ENCODE data around the gene VPS13D.

VPS13D gene

GRCh38 chr1:12244078-12244477 is 14.2 kb downstream of the VPS13D start:
- no peak for DNase-seq

GRCh38 chr1:12244585-12244984 is 14.8 kb downstream of the VPS13D start:
- DNase-seq = no peak

GRCh38 chr1:12245116-12245515 is 15.3 kb downstream of the VPS13D start:
- no peak for DNase-seq

GRCh38 chr1:12245733-12246132 is 15.9 kb downstream of the VPS13D start:
- DNase-seq = no peak

GRCh38 chr1:12246584-12246983 is 16.8 kb downstream of the VPS13D start:
- DNase-seq = no peak

GRCh38 chr1:12249181-12249580 is 19.4 kb downstream of the VPS13D start:
- no peak for DNase-seq

GRCh38 chr1:12249748-12250147 is 19.9 kb downstream of the VPS13D start:
- DNase-seq = no peak

- no peak for DNase-seq
Observed at GRCh38 chr1:12251442-12251841, 21.6 kb downstream of the VPS13D start.

- DNase-seq = no peak
Observed at GRCh38 chr1:12255913-12256312, 26.1 kb downstream of the VPS13D start.

GRCh38 chr1:12258272-12258671 is 28.4 kb downstream of the VPS13D start:
- DNase-seq = no peak

- no peak for DNase-seq
Observed at GRCh38 chr1:12269351-12269750, 39.5 kb downstream of the VPS13D start.

GRCh38 chr1:12271033-12271432 is 41.2 kb downstream of the VPS13D start:
- DNase-seq = no peak

- no peak for DNase-seq
Observed at GRCh38 chr1:12272770-12273169, 42.9 kb downstream of the VPS13D start.

GRCh38 chr1:12275370-12275769 is 45.5 kb downstream of the VPS13D start:
- no peak for DNase-seq

- no peak for DNase-seq
Observed at GRCh38 chr1:12276225-12276624, 46.4 kb downstream of the VPS13D start.

GRCh38 chr1:12279003-12279402 is 49.2 kb downstream of the VPS13D start:
- DNase-seq = no peak

- no peak for DNase-seq
Observed at GRCh38 chr1:12279728-12280464, 50.1 kb downstream of the VPS13D start.

GRCh38 chr1:12282142-12282541 is 52.3 kb downstream of the VPS13D start:
- no peak for DNase-seq

GRCh38 chr1:12284486-12284885 is 54.7 kb downstream of the VPS13D start:
- no peak for DNase-seq

GRCh38 chr1:12285496-12286143 is 55.8 kb downstream of the VPS13D start:
- DNase-seq = no peak

GRCh38 chr1:12287869-12288268 is 58.0 kb downstream of the VPS13D start:
- DNase-seq = no peak

GRCh38 chr1:12290828-12291227 is 61.0 kb downstream of the VPS13D start:
- no peak for DNase-seq

- DNase-seq = no peak
Observed at GRCh38 chr1:12293416-12293815, 63.6 kb downstream of the VPS13D start.

GRCh38 chr1:12294076-12294475 is 64.2 kb downstream of the VPS13D start:
- no peak for DNase-seq

- no peak for DNase-seq
Observed at GRCh38 chr1:12296016-12296415, 66.2 kb downstream of the VPS13D start.

All from effector CD4-positive, alpha-beta T cell (primary cell).